GM19372 (cell line): ENCODE data around the gene RAPGEF5.

Experiments used
- ATAC-seq: cut with Tn5 transposase; IDR thresholded peaks from one replicate; pipeline ENCODE4 v1.9.1; 2021; ENCODE audit warnings: mild to moderate bottlenecking, low read depth, moderate library complexity; ENCODE audit not compliant: unreplicated experiment

The RAPGEF5 gene

DNA sequence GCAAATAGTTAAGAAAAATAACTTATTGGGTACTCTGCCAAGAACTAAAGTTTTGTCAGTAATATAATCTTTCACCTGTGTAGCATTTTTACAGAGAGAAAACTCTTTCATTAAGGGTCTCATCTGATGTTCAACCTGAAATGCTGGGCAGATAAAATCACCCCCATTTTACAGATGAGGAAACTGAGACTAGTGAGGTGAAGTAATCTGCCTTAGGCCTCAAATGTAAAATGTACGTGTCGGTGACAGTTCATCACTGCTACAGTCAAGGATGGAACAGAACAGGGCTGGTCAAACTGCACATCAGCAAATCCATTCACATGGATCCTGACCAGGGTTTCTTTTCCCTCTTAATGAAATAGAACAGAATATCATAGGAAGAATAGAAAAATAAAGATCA lies 121.8 kb downstream of the RAPGEF5 start:
- ATAC-seq, result no peak

DNA sequence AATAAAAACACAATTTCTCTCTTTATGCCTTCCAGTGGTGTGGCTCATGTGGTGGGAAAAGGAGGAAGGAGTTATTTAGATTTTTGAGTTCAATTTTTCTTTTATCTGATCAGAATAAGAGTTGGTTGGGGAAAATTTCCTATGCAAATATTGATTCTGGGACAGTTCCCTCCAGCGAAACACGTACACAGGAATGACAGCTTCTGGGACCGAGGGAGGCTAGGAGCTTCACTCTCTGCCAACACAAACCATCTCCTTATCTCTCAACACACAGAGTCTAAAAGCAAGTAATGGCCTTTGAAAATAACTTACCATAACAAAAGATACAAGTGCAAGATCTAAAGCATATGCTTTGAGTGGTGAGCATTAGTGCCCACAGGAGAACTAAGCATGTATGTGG lies 122.7 kb downstream of the RAPGEF5 start:
- ATAC-seq, result no peak

DNA sequence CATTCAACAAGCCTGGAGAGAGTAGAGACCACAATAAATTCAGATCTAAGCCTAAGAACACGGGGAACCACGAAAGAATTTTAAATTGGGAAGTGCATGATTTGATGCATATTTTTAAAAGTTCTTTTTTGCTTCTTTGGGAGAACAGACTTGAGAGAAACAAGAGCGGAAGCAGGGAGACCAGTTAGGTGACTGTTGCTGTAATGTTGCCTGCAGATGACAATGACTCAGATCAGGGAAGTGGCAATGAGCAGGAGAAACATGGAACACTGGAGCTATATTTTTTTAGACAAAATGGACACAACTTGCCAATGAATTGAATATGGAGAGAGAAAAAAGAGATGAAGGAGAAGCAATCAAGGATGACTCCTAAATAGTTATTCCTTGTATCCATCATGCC lies 125.1 kb downstream of the RAPGEF5 start:
- no peak for ATAC-seq

DNA sequence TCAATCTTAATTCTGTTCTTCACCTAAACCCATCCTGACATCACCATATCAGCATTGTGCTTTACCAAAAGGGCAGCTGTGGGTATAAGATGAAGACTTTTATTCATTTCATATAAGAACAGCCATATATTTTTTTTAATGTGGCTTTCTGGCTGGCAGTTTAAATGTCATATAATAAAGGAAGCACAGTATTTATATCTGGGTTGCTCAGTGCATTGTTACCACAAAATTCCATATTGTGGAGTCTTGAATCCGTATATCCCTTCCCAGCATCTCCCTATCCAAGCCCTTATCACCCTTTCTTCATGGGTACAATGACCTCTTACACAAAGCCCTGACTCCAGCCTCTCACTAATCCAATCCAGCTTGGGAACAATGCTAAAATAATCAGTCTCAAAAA lies 125.8 kb downstream of the RAPGEF5 start:
- no peak for ATAC-seq

DNA sequence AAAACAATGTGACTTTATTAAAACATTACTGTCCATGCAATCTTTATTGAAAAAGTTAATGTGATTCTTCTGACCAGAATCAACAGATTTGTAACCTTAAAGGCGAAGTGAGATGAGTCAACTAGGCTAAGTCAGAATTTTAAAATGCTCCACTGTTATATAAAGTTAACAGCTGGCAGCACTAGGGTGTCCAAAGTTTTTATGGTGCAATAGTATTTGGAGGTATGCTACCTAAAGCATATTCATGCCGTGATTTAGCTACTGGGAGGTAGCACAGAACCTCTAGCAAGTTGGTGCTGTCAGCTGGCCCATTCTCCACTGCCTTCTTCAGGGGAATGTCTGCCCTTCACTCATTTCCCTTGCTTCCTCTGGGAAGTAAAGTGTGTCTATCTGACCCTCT lies 126.7 kb downstream of the RAPGEF5 start:
- no peak for ATAC-seq

DNA sequence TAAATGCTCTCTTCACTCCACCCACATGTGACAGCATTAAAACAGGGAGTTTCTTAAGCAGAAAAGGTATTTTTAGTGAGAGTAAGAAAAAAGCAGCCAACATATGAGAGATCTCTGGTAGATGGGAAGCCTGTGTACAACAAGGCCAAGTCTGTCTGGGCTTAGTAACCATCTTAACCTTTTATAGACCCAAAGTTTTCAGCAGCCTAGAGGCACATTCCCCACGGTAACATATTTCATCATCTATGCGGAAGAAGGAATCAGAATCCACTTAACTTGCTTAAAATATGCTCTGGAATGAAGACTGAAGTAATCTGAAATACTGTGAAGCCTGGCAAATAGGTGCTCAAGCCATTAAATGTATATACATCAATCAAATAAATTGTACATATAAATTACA lies 127.8 kb downstream of the RAPGEF5 start:
- no peak for ATAC-seq

DNA sequence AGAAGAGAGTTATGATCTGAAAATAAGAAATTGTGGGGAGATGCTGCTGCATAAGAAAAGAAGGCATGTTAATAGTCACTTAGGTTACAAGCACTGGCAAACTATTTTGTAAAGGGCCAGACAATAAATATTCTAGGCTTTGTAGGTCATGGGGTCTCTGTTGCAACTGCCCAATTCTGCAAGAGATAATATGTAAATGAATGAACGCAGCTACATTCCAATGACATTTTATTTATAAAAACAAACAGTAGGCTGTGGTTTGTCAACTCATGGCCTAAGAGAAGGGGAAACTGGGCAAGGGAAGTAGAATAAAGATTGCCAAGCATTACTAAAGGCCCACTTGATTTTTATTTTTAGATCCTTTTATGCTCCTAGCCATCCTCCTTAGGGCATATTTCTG lies 133.1 kb downstream of the RAPGEF5 start:
- ATAC-seq, result no peak

DNA sequence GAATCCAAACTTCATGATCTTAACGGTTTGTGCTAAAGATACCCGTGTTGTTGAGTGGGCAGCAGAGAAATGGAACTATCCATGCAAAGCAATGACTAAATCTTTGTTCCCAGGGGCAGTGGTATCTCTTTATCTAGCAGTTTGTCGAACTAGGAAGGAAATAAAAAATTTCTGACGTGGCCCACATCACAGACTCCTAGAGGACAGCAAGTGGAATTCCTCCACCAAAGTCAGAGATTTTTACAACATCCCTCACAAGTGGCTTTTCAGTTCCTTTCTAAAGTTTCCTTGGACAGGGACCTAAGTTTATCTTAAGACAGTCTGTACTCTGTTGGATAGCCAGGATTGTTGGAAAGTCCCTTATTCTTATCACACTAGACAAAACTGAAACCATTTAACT lies 136.0 kb downstream of the RAPGEF5 start:
- ATAC-seq, result no peak

DNA sequence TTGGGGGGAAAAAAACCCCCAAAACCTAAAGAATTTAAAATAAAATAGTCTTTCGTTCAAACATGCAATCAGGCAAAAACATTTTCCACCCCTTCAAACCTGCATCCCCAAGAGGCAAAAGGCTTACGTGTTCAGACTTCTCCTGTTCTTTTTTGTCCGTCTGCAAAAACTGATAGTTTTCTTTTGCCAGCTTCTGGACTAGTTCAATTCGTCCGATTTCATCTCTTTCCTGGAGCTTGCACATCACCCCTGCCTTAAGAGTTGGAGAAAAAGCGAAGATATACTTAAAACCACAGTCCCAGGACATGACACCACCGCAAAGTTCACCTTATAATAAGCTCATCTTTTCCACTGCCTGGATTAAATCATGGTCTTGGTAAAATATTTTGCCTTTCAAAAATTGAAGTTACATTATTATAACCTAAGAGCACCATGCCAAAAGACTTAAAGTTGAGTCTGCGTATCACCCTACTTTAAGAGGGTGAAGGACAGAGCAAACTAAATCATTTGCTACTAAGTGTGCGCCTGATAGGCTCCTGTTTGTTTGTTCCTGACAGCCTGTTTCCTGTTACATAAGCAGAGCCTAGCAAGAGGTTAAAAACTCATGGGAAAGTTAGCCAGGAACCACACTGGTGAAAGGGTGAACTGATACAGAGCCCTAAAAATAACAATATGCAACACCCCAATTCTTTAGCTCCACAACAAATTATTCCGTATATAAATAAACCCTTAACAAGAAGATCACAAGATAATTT lies 137.0 kb downstream of the RAPGEF5 start:
- no peak for ATAC-seq

DNA sequence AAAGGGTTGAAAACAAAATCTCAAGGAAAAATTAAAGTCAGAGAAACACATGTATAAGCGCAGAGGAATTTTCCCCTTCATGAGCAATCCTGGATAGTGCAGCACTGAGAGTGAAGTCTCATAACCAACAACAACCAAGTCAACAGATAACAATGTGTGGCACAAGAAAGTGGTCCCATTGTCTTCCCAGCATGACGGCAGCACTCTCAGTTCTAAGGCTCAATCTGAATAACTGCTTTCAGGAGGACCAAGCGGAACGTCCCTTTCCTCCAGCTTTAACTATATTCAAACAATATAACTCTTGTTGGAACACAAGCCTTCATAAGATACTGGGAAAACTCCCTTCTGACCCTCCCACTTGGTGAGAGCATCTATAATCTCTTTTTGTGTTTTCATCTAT lies 137.9 kb downstream of the RAPGEF5 start:
- no peak for ATAC-seq

DNA sequence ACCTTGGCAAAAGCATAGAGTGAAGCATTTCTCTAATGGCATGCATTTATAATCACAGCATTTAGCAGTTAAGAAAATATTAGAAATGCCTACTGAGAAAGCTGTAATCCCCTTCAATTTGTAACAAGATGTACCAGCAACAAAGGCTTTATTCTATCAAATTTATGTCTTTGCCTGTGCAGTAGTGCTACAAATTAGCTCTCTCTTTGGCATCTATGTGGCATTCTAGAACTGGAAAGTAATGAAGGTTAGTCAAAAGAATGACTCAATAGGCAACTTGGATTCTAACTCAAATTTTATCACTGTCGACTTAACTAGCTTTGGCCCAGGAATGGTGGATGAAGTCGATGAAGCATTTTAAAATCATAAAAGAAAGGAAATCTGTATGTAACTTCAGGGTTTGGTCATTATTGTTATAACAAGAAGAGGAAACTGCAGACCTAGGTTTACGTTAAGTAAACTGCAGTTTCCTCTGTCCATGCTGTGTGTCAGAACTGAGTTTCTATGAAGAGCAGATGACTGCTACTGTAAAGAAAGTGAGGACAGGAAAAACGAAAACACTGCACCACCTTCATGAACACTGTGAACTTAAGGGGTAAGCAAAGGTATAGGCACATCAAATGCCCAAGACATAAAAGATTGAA lies 140.0 kb downstream of the RAPGEF5 start:
- ATAC-seq, result no peak

DNA sequence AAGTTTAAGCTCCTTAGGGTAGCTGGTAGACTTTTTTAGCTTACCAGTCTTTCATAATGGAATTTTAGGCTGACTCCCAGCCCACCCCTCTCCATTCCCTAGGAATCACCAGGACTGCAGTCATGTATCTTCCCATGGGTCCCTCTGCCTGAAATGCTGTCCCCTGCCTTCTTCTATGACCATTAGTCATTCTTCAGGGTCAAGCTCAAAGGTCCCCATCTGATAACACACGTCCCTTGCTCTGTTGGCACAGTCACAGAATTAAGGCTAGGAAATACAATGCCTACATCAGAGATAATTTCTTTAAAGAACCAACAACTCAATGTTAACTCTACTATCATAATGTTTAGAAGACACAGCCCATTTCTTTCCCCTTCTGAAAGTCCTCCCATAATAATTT lies 140.6 kb downstream of the RAPGEF5 start:
- no peak for ATAC-seq

DNA sequence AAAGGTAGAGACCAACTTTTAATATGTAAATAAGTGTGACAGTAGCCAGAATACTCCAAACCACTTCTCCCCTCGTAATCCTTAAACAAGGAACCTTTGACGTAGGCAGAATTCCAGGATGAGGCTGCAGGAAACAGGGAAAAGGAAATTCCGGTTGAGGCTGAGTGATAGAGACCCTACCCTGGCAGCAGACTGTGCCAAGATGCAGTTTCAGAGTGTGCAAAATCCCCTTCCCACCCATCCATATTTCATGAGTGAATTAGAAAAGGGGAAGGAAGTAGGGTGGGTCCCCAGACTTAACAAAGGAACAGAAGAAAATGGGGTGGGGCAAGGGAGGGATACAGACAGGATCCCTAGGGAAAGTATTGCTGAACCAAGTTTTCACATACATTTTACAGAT lies 143.0 kb downstream of the RAPGEF5 start:
- ATAC-seq, result no peak

DNA sequence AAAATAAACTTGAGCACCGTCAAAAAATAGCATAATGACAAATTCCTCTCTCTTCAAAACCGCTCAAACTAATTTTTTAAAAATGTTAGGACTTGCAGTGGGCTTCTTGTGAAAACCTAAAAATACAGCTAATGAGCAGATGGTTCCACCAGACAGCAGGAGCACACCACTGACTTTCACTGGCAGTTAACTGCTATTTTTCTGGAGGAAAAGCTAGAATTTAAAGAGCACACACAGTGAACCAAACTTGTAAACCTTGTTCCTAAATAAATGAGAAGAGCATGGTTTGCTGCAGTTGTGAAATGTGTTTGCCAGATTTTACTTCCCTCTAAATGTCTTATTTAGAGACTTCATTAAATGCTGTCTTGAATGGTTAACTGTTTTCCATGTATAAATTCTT lies 143.9 kb downstream of the RAPGEF5 start:
- ATAC-seq, result no peak

DNA sequence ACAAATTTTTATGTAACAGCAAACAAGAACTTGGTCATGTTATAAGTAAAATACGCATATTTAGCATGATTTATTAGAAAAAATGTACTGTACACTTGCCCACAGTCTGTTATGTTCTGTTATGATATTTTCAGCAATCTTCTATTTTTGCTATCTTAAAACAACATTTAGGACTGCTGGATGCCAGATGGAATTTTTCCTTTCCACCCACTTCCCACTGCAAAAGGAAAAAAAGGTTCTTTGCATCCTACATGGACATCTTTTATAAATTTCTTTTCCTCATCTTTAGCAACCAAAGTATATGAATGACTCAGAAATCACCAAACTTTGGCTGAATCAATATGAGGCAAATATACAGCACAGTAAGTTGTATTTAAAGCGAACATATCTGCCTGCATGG lies 146.0 kb downstream of the RAPGEF5 start:
- ATAC-seq, result no peak

DNA sequence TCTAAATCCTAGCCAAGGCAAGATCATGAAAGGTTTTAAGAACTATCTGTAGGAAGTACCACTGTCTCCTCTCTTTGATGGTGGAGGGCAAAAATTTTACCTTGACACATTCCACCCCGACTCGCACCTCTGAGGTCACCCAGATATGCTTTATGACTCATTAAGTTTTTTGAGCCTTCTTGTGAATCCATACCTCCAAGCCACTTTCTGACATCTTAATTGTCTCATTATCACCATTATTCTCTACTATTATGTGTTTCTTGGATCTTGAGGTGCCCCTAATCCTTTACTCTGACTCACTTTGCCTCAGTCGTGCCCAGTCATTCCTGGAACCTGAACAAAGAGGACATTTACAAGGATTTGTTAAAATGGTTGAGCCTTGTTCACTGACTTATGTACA lies 146.6 kb downstream of the RAPGEF5 start:
- ATAC-seq, result no peak

DNA sequence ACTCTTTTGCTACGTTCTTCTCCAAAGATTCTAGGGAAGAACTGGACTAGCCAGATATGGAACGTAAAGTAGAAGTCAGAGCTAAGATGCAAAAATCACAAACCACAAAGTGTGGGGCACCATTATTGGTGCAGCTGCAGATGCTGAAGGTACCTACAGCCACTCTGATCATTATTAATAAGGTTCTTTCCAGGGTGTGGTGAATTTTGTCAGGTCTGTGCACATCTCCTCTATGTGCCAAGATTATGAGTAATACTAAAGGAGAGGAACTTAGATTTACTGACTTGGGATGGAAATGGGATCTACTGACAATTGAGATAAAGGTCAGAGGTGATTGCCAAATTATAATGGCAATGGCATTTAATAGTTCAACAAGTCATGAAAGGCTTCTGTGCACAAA lies 148.2 kb downstream of the RAPGEF5 start:
- ATAC-seq, result no peak

DNA sequence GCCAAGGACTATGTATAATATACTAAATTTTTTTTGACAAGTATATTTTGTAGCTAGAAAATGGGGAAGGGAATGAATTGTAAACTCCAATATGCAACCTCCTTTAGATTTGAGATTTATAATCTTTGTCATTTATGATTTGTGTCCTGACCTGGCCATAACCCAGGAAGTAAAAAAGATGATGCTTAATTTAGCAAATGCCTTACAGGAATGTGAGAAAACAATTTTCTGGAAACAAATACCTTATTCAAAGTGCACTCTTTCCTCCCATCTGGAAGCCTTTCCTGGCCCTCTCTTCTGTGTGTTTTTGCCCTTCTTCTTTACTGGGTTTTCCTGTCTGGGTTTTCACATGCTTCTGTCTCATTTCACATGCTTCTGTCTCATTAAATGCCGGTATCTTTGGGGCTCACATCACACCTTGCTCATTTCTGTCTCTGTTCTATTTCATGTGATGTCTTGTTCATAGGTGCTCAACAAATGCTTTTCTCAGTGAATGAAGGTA lies 149.2 kb downstream of the RAPGEF5 start:
- ATAC-seq, result no peak

DNA sequence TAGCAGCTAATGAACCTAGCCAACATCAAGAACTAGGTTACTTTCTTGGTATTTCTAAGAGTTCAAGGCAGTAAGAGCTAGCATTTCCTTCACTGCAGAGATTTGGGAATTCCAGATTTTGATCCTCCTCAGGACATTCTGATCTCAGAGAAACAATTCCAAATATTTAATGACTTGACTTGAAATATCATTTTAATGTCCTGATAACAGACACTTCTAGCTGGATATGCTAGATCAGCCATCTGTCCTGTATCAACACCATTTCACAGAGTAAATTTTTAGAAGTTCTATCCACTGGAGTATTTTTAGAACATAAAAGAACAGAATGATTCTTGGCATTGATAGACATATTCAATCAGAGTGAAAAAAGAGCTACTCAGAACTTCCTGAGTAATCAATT lies 151.3 kb downstream of the RAPGEF5 start:
- ATAC-seq, result no peak

DNA sequence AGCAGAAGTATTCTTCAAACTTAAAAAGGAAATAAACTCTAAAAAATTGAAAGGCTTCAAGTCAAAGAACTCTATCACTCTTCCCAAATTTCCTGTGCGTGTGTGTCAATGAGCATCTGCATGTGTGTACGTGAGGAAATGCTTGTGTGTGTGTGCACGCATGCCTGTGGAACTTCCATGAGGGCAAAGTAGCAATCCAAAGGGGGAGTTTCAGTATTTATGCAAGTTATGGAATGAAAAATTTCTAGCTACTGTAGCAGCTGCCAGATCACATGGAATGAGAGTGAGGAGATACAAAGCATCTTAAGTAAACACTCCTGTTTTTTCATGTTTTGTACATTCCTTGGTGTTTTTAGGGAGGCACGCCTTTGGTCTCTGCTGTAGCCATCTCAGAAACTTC lies 152.6 kb downstream of the RAPGEF5 start:
- ATAC-seq, result no peak

DNA sequence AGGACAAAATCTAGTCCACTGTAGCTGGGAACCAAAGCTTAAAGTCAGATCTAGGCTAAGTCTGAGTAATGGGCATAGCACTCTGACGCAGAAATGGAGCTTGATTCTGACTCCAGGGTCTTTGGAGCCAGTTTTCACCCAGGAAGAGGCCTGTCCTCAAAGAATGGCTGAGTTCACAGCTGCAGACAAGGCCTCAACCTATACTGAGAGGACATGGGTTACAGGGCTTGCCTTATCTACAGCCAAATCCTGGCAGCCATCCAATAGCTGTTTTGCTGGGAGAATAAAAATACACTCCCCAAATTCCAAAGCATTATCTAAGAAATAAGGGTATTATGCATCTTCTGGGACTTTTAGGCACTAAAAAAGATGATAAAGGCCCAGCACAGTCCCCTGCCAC lies 154.8 kb downstream of the RAPGEF5 start:
- ATAC-seq, result no peak

DNA sequence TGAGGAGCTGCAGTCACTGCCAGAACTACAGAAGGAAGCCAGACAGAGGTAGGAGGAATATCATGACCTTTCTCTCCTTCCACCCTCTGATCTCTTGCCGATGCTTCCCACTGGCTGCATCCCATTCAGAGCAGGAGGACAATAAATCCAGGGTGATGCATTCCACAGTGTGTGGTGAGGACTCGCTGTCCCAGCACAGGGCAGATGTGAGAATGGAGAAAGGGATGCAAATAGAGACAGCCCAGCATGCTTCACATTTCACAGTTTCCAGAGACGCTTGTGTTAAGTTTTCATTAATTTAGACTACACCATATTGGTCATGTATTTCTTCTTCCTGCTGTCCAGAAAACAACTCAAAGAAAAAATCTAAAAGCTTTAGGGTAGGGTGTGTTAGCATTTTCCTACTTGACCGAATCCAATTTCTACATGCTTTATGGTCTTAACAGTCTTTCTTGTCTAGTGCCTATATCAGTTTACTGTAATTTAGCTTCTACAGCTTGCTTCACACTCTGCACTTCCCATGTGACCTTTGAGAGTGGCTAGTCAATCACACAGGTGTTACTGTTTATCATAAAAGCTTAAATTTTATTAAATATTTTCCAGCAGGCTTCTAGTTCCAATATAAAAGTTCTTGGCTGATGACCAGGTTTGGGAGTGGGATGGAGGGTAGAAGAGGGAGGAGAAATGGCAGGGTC lies 155.6 kb downstream of the RAPGEF5 start:
- no peak for ATAC-seq
